GM23338 (cell line): Measurements from ENCODE around the gene UBAC1. TPM values are rescaled to one million over a fixed set of nuclear protein-coding genes. Genes with fewer than 3 reads are reported as not detected.

Experiments used
- ATAC-seq: fragments of 200-7000 bp; cut with Tn5 transposase; 3 replicates; pipeline ENCODE4 v1.9.1; 2020
- DNase-seq: peaks from one replicate; pipeline ENCODE4 v3.0.0-alpha.2; 2015; ENCODE audit warnings: low spot score
- H2AFZ ChIP-seq: fragments of 200-600 bp; sonication (generic); 2 replicates; pipeline ENCODE4 v1.8.0; 2016; ENCODE audit warnings: antibody characterized with exemption, mild to moderate bottlenecking, moderate library complexity
- H3F3A ChIP-seq: fragments of 200-600 bp; sonication (generic); replicated peaks from 2 replicates; pipeline ENCODE4 v1.8.0; 2017; ENCODE audit warnings: antibody characterized with exemption, mixed run types, low read depth
- H3K27ac ChIP-seq: fragments of 200-600 bp; sonication (generic); 2 replicates; pipeline ENCODE4 v1.6.1; 2016; ENCODE audit warnings: low read depth
- H3K27me3 ChIP-seq: fragments of 200-600 bp; sonication (generic); 2 replicates; pipeline ENCODE4 v1.8.0; 2016; ENCODE audit warnings: mild to moderate bottlenecking, mixed run types, moderate library complexity; ENCODE audit not compliant: insufficient read depth
- H3K36me3 ChIP-seq: fragments of 200-600 bp; sonication (generic); 2 replicates; pipeline ENCODE4 v1.8.0; 2016; ENCODE audit warnings: mild to moderate bottlenecking; ENCODE audit not compliant: insufficient read depth
- H3K4me1 ChIP-seq: fragments of 200-600 bp; sonication (generic); 2 replicates; pipeline ENCODE4 v1.8.0; 2016; ENCODE audit warnings: mild to moderate bottlenecking, moderate library complexity; ENCODE audit not compliant: insufficient read depth
- H3K4me2 ChIP-seq: fragments of 200-600 bp; sonication (generic); 2 replicates; pipeline ENCODE4 v1.7.1; 2017; ENCODE audit warnings: mixed run types
- H3K4me3 ChIP-seq: fragments of 200-600 bp; sonication (generic); 2 replicates; pipeline ENCODE4 v1.6.1; 2016; ENCODE audit warnings: mixed run types
- H3K79me2 ChIP-seq: fragments of 200-600 bp; sonication (generic); replicated peaks from 2 replicates; pipeline ENCODE4 v1.8.0; 2017; ENCODE audit warnings: mild to moderate bottlenecking; ENCODE audit not compliant: insufficient read depth
- H3K9me2 ChIP-seq: fragments of 200-600 bp; sonication (generic); 2 replicates; pipeline ENCODE4 v1.8.0; 2017; ENCODE audit not compliant: insufficient read depth
- H4K20me1 ChIP-seq: fragments of 200-600 bp; sonication (generic); replicated peaks from 2 replicates; pipeline ENCODE4 v1.8.0; 2017; ENCODE audit warnings: mild to moderate bottlenecking; ENCODE audit not compliant: insufficient read depth
- H3K27ac Mint-ChIP-seq: 2 replicates; pipeline ENCODE4 v1.8.0; 2020; ENCODE audit warnings: inconsistent platforms, mild to moderate bottlenecking, moderate library complexity, mixed read lengths
- H3K27me3 Mint-ChIP-seq: 3 replicates; pipeline ENCODE4 v1.8.0; 2022; ENCODE audit warnings: low read depth, mild to moderate bottlenecking, moderate library complexity, mixed read lengths, inconsistent platforms; ENCODE audit not compliant: insufficient read depth, poor library complexity
- H3K36me3 Mint-ChIP-seq: 3 replicates; pipeline ENCODE4 v1.8.0; 2021; ENCODE audit warnings: low read depth, mild to moderate bottlenecking, inconsistent platforms, moderate library complexity, mixed read lengths
- H3K4me1 Mint-ChIP-seq: 3 replicates; pipeline ENCODE4 v1.8.0; 2020; ENCODE audit warnings: mild to moderate bottlenecking, inconsistent platforms, mixed read lengths
- H3K4me3 Mint-ChIP-seq: 3 replicates; pipeline ENCODE4 v1.8.0; 2021; ENCODE audit warnings: moderate library complexity, mild to moderate bottlenecking, inconsistent platforms, mixed read lengths
- H3K9me3 Mint-ChIP-seq: 3 replicates; pipeline ENCODE4 v1.8.0; 2020; ENCODE audit warnings: moderate library complexity, mild to moderate bottlenecking, inconsistent platforms, mixed read lengths
- CREB1 ChIP-seq: fragments of 250-450 bp; sonication (Bioruptor Pico); IDR thresholded peaks from 2 replicates; pipeline ENCODE4 v1.5.0; 2020; ENCODE audit warnings: low read depth, mild to moderate bottlenecking, moderate library complexity
- CTCF ChIP-seq, 2 experiments: fragments of 200-600 bp in 1 of 2; sonication (generic) in 1 of 2; conservative IDR thresholded peaks; 2 replicates each; pipeline versions ENCODE4 v1.5.1 to v1.6.1; 2016 to 2017; ENCODE audit warnings: antibody characterized with exemption in 2 of 2, low read depth in 2 of 2, mild to moderate bottlenecking in 2 of 2, moderate library complexity in 1 of 2
- ETS1 ChIP-seq: IDR thresholded peaks from 2 replicates; pipeline ENCODE4 v1.6.1; 2016; ENCODE audit warnings: antibody characterized with exemption
- EZH2 ChIP-seq: fragments of 200-600 bp; sonication (generic); IDR thresholded peaks from one replicate; pipeline ENCODE4 v1.8.0; 2017; ENCODE audit warnings: antibody characterized with exemption, mild to moderate bottlenecking, low read depth; ENCODE audit not compliant: unreplicated experiment
- EZH2phosphoT487 ChIP-seq: fragments of 200-600 bp; sonication (generic); IDR thresholded peaks from one replicate; pipeline ENCODE4 v1.8.1; 2018; ENCODE audit warnings: antibody characterized with exemption; ENCODE audit not compliant: unreplicated experiment
- JUNB ChIP-seq: IDR thresholded peaks from one replicate; pipeline ENCODE4 v1.6.1; 2016; ENCODE audit warnings: antibody characterized with exemption; ENCODE audit not compliant: unreplicated experiment
- NANOG ChIP-seq: IDR thresholded peaks from 2 replicates; pipeline ENCODE4 v1.6.1; 2016; ENCODE audit warnings: antibody characterized with exemption, borderline replicate concordance
- POLR2AphosphoS5 ChIP-seq: IDR thresholded peaks from 2 replicates; pipeline ENCODE4 v1.6.1; 2016; ENCODE audit warnings: antibody characterized with exemption, low read depth
- STAT1 ChIP-seq: IDR thresholded peaks from one replicate; pipeline ENCODE4 v1.6.1; 2016; ENCODE audit warnings: antibody characterized with exemption; ENCODE audit not compliant: unreplicated experiment
- ZNF114 ChIP-seq: fragments of 250-450 bp; sonication (Bioruptor Pico); IDR thresholded peaks from 2 replicates; pipeline ENCODE4 v1.5.0; 2020; ENCODE audit warnings: mild to moderate bottlenecking, moderate library complexity
- ZNF331 ChIP-seq: fragments of 250-450 bp; sonication (Bioruptor Pico); IDR thresholded peaks from 2 replicates; pipeline ENCODE4 v1.5.0; 2020; ENCODE audit warnings: low read depth, mild to moderate bottlenecking, moderate library complexity
- polyA plus RNA-seq: library from polyadenylated mRNA; unstranded; fragments of >200 nt; fragmentation: Nextera tagmentation; extraction: Ambion mirVana; gene quantifications from 2 replicates; pipeline ENCODE4 v1.2.1, GENCODE V29; 2016
- total RNA-seq: library from RNA; depleted of rRNA; stranded (reverse); fragments of >200 nt; shearing (Covaris generic); gene quantifications from 2 replicates; pipeline ENCODE4 v1.2.3, GENCODE V29; 2014
- TF ChIP-seq, protein P1 (sequence below): fragments of 250-450 bp; sonication (Bioruptor Pico); IDR thresholded peaks from 2 replicates; pipeline ENCODE4 v1.5.0; 2020; ENCODE audit warnings: mild to moderate bottlenecking, moderate library complexity
- TF ChIP-seq, protein P2 (sequence below): IDR thresholded peaks from one replicate; pipeline ENCODE4 v1.6.1; 2018; ENCODE audit warnings: antibody characterized with exemption; ENCODE audit not compliant: unreplicated experiment

The UBAC1 gene
- total and polyA plus RNA-seq, 2 experiments from 2014 or later: 63.2 to 86.6 TPM

DNA sequence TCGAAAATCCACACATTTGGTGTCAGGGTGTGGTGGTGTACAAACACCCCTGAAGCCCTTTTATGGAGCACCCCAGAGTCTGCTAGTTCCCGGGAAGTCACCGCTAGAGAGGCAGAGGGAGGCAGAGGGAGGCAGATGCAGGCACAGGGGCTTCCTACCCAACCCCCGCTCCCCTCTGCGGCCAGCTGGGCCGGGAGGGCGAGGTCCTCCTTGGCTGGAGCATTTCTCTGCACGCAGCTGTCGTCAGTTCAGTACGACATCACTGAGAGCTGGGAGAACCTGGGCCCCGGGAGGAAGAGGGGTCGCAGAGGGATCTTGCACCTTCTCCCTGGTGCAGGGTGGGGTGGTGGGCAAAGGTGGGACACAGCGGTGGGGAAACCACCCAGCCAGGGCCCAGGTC lies 15.8 kb upstream of the UBAC1 start:
- H4K20me1 ChIP-seq: peaks cover 3% of the 10 kb centered on the region; the same call in 1 of the 2 replicates
- no peak overlapping the region for H2AFZ ChIP-seq
- Mint-ChIP-seq H3K27ac (no peak overlapping the region), H3K4me1 (peaks cover 5% of the 10 kb centered on the region), H3K27me3 (peaks cover 7% of the 10 kb centered on the region), H3K36me3 (no peaks in the 10 kb centered on the region), H3K9me3 (no peaks in the 10 kb centered on the region), H3K4me3 (no peak overlapping the region)
- no peak overlapping the region for H3K27ac ChIP-seq
- no peaks in the 10 kb centered on the region for H3K79me2 ChIP-seq
- H3F3A ChIP-seq: no peaks in the 10 kb centered on the region
- no peaks in the 10 kb centered on the region for H3K4me1 ChIP-seq
- no peak overlapping the region for H3K4me2 ChIP-seq
- no peaks in the 10 kb centered on the region for H3K27me3 ChIP-seq
- H3K4me3 ChIP-seq: no peak overlapping the region
- H3K9me2 ChIP-seq: no peaks in the 10 kb centered on the region
- peak; percentile 19 for ATAC-seq
- TF ChIP-seq, protein P1, sequence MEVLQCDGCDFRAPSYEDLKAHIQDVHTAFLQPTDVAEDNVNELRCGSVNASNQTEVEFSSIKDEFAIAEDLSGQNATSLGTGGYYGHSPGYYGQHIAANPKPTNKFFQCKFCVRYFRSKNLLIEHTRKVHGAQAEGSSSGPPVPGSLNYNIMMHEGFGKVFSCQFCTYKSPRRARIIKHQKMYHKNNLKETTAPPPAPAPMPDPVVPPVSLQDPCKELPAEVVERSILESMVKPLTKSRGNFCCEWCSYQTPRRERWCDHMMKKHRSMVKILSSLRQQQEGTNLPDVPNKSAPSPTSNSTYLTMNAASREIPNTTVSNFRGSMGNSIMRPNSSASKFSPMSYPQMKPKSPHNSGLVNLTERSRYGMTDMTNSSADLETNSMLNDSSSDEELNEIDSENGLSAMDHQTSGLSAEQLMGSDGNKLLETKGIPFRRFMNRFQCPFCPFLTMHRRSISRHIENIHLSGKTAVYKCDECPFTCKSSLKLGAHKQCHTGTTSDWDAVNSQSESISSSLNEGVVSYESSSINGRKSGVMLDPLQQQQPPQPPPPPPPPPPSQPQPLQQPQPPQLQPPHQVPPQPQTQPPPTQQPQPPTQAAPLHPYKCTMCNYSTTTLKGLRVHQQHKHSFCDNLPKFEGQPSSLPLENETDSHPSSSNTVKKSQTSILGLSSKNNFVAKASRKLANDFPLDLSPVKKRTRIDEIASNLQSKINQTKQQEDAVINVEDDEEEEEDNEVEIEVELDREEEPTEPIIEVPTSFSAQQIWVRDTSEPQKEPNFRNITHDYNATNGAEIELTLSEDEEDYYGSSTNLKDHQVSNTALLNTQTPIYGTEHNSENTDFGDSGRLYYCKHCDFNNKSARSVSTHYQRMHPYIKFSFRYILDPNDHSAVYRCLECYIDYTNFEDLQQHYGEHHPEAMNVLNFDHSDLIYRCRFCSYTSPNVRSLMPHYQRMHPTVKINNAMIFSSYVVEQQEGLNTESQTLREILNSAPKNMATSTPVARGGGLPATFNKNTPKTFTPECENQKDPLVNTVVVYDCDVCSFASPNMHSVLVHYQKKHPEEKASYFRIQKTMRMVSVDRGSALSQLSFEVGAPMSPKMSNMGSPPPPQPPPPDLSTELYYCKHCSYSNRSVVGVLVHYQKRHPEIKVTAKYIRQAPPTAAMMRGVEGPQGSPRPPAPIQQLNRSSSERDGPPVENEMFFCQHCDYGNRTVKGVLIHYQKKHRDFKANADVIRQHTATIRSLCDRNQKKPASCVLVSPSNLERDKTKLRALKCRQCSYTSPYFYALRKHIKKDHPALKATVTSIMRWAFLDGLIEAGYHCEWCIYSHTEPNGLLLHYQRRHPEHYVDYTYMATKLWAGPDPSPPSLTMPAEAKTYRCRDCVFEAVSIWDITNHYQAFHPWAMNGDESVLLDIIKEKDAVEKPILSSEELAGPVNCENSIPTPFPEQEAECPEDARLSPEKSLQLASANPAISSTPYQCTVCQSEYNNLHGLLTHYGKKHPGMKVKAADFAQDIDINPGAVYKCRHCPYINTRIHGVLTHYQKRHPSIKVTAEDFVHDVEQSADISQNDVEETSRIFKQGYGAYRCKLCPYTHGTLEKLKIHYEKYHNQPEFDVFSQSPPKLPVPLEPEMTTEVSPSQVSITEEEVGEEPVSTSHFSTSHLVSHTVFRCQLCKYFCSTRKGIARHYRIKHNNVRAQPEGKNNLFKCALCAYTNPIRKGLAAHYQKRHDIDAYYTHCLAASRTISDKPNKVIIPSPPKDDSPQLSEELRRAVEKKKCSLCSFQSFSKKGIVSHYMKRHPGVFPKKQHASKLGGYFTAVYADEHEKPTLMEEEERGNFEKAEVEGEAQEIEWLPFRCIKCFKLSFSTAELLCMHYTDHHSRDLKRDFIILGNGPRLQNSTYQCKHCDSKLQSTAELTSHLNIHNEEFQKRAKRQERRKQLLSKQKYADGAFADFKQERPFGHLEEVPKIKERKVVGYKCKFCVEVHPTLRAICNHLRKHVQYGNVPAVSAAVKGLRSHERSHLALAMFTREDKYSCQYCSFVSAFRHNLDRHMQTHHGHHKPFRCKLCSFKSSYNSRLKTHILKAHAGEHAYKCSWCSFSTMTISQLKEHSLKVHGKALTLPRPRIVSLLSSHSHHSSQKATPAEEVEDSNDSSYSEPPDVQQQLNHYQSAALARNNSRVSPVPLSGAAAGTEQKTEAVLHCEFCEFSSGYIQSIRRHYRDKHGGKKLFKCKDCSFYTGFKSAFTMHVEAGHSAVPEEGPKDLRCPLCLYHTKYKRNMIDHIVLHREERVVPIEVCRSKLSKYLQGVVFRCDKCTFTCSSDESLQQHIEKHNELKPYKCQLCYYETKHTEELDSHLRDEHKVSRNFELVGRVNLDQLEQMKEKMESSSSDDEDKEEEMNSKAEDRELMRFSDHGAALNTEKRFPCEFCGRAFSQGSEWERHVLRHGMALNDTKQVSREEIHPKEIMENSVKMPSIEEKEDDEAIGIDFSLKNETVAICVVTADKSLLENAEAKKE (CRISPR knock-in tag): no peak
- TF ChIP-seq NANOG: no peak
- TF ChIP-seq ZNF331 (CRISPR knock-in tag): no peak
- no peak for TF ChIP-seq CTCF (conservative IDR thresholded peaks at IDR 0.05; ENCODE audit: low read depth in 2 of 2)
- no peak for TF ChIP-seq EZH2
- TF ChIP-seq ZNF114: no peak
- no peak for TF ChIP-seq JUNB
- TF ChIP-seq, protein P2, sequence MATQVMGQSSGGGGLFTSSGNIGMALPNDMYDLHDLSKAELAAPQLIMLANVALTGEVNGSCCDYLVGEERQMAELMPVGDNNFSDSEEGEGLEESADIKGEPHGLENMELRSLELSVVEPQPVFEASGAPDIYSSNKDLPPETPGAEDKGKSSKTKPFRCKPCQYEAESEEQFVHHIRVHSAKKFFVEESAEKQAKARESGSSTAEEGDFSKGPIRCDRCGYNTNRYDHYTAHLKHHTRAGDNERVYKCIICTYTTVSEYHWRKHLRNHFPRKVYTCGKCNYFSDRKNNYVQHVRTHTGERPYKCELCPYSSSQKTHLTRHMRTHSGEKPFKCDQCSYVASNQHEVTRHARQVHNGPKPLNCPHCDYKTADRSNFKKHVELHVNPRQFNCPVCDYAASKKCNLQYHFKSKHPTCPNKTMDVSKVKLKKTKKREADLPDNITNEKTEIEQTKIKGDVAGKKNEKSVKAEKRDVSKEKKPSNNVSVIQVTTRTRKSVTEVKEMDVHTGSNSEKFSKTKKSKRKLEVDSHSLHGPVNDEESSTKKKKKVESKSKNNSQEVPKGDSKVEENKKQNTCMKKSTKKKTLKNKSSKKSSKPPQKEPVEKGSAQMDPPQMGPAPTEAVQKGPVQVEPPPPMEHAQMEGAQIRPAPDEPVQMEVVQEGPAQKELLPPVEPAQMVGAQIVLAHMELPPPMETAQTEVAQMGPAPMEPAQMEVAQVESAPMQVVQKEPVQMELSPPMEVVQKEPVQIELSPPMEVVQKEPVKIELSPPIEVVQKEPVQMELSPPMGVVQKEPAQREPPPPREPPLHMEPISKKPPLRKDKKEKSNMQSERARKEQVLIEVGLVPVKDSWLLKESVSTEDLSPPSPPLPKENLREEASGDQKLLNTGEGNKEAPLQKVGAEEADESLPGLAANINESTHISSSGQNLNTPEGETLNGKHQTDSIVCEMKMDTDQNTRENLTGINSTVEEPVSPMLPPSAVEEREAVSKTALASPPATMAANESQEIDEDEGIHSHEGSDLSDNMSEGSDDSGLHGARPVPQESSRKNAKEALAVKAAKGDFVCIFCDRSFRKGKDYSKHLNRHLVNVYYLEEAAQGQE: no peak
- TF ChIP-seq STAT1: no peak
- TF ChIP-seq ETS1: no peak
- TF ChIP-seq POLR2AphosphoS5: no peak
- TF ChIP-seq CREB1 (CRISPR knock-in tag): no peak
- TF ChIP-seq EZH2phosphoT487: no peak
- H3K36me3 ChIP-seq: no peaks in the 10 kb centered on the region
- no peak for DNase-seq
